Loucy (cell line): ENCODE results near the gene EAF2.

Experiments used
- H2AFZ ChIP-seq: fragments of 200-600 bp; sonication (generic); 2 replicates; pipeline ENCODE4 v1.6.0; 2016; ENCODE audit warnings: antibody characterized with exemption, mild to moderate bottlenecking, low read length, moderate library complexity
- H3F3A ChIP-seq: fragments of 200-600 bp; 2 replicates; pipeline ENCODE4 v1.6.0; 2016; ENCODE audit warnings: antibody characterized with exemption, low read depth, mild to moderate bottlenecking
- H3K27me3 ChIP-seq: fragments of 200-600 bp; sonication (generic); 2 replicates; pipeline ENCODE4 v1.6.1; 2014; ENCODE audit warnings: low read length, mild to moderate bottlenecking; ENCODE audit not compliant: insufficient read depth, poor library complexity, severe bottlenecking
- H3K36me3 ChIP-seq: fragments of 200-600 bp; sonication (generic); 2 replicates; pipeline ENCODE4 v1.6.1; 2016; ENCODE audit warnings: low read length; ENCODE audit not compliant: insufficient read depth
- H3K4me1 ChIP-seq: fragments of 200-600 bp; sonication (generic); 2 replicates; pipeline ENCODE4 v1.5.1; 2014; ENCODE audit warnings: low read length, mild to moderate bottlenecking; ENCODE audit not compliant: insufficient read depth, poor library complexity, severe bottlenecking
- H3K4me2 ChIP-seq: fragments of 200-600 bp; sonication (generic); 2 replicates; pipeline ENCODE4 v1.6.0; 2014; ENCODE audit warnings: antibody characterized with exemption, low read length, low read depth, mild to moderate bottlenecking; ENCODE audit not compliant: poor library complexity, severe bottlenecking
- H3K4me3 ChIP-seq: fragments of 200-600 bp; sonication (generic); 2 replicates; pipeline ENCODE4 v1.5.1; 2014; ENCODE audit warnings: low read length, mild to moderate bottlenecking, mixed read lengths; ENCODE audit not compliant: poor library complexity, severe bottlenecking
- H3K79me2 ChIP-seq: fragments of 200-600 bp; sonication (generic); 2 replicates; pipeline ENCODE4 v1.6.1; 2014; ENCODE audit warnings: low read length; ENCODE audit not compliant: insufficient read depth
- H3K9ac ChIP-seq: fragments of 200-600 bp; sonication (generic); 2 replicates; pipeline ENCODE4 v1.6.0; 2014; ENCODE audit warnings: mild to moderate bottlenecking, low read depth, low read length, moderate library complexity; ENCODE audit not compliant: poor library complexity, severe bottlenecking
- H3K9me2 ChIP-seq: fragments of 200-600 bp; sonication (generic); replicated peaks from 2 replicates; pipeline ENCODE4 v1.6.1; 2016; ENCODE audit warnings: low read depth, low read length, mixed read lengths
- H3K9me3 ChIP-seq: fragments of 200-600 bp; sonication (generic); 2 replicates; pipeline ENCODE4 v1.6.1; 2014; ENCODE audit warnings: mild to moderate bottlenecking, antibody characterized with exemption, low read length, low read depth; ENCODE audit not compliant: insufficient read depth
- H4K20me1 ChIP-seq: fragments of 200-600 bp; sonication (generic); 2 replicates; pipeline ENCODE4 v1.6.0; 2014; ENCODE audit warnings: antibody characterized with exemption, low read length, mild to moderate bottlenecking; ENCODE audit not compliant: insufficient read depth, poor library complexity, severe bottlenecking
- CTCF ChIP-seq: fragments of 200-600 bp; sonication (generic); conservative IDR thresholded peaks from 2 replicates; pipeline ENCODE4 v1.5.1; 2014; ENCODE audit warnings: mild to moderate bottlenecking, antibody characterized with exemption, low read length
- EZH2phosphoT487 ChIP-seq: fragments of 200-600 bp; IDR thresholded peaks from 2 replicates; pipeline ENCODE4 v1.6.1; 2018; ENCODE audit warnings: antibody characterized with exemption, mild to moderate bottlenecking, moderate library complexity, borderline replicate concordance

Gene EAF2

GRCh38 chr3:121918779-121919483, 83.9 kb downstream of the EAF2 start:
- TF ChIP-seq EZH2phosphoT487 (no peak), CTCF (no peak)
- Histone ChIP-seq H3K27me3 (no peaks in the 10 kb centered on the region), H2AFZ (no peak overlapping the region), H3K4me3 (no peak overlapping the region), H3K36me3 (no peaks in the 10 kb centered on the region; the same call in 1 of the 2 replicates), H3K9ac (no peak overlapping the region), H3F3A (no peaks in the 10 kb centered on the region), H3K4me1 (no peaks in the 10 kb centered on the region), H3K4me2 (no peak overlapping the region), H3K9me2 (no peaks in the 10 kb centered on the region), H3K79me2 (no peaks in the 10 kb centered on the region), H4K20me1 (no peaks in the 10 kb centered on the region), H3K9me3 (no peaks in the 10 kb centered on the region)

GRCh38 chr3:121924734-121925133, 89.7 kb downstream of the EAF2 start:
- no peaks in the 10 kb centered on the region for H4K20me1 ChIP-seq
- no peaks in the 10 kb centered on the region for H3K9me3 ChIP-seq
- H3K27me3 ChIP-seq = no peaks in the 10 kb centered on the region
- no peak for TF ChIP-seq CTCF
- no peak for TF ChIP-seq EZH2phosphoT487
- no peaks in the 10 kb centered on the region for H3F3A ChIP-seq
- no peaks in the 10 kb centered on the region for H3K79me2 ChIP-seq
- no peak overlapping the region for H3K4me3 ChIP-seq
- H3K4me1 ChIP-seq = no peaks in the 10 kb centered on the region
- H3K9ac ChIP-seq = no peak overlapping the region
- H2AFZ ChIP-seq = no peak overlapping the region
- H3K9me2 ChIP-seq = no peaks in the 10 kb centered on the region
- H3K36me3 ChIP-seq = no peaks in the 10 kb centered on the region
- H3K4me2 ChIP-seq = no peak overlapping the region

- no peaks in the 10 kb centered on the region for H3K9me2 ChIP-seq
- H3K4me2 ChIP-seq = no peak overlapping the region
- no peak overlapping the region for H2AFZ ChIP-seq
- no peaks in the 10 kb centered on the region for H3K36me3 ChIP-seq
- TF ChIP-seq EZH2phosphoT487 (no peak), CTCF (no peak)
- no peaks in the 10 kb centered on the region for H3K9me3 ChIP-seq
- no peak overlapping the region for H3K9ac ChIP-seq
- no peaks in the 10 kb centered on the region for H3F3A ChIP-seq
- H4K20me1 ChIP-seq = no peaks in the 10 kb centered on the region
- no peaks in the 10 kb centered on the region for H3K27me3 ChIP-seq
- H3K79me2 ChIP-seq = no peaks in the 10 kb centered on the region
- no peaks in the 10 kb centered on the region for H3K4me1 ChIP-seq
- no peak overlapping the region for H3K4me3 ChIP-seq
Observed at GRCh38 chr3:121926380-121926779, 91.4 kb downstream of the EAF2 start.
